HG03064 (cell line): Measurements from ENCODE around the gene RAB43.

ENCODE experiments used
- ATAC-seq: cut with Tn5 transposase; IDR thresholded peaks from one replicate; pipeline ENCODE4 v1.9.1; 2021; ENCODE audit warnings: low read depth; ENCODE audit not compliant: unreplicated experiment

Gene RAB43

DNA sequence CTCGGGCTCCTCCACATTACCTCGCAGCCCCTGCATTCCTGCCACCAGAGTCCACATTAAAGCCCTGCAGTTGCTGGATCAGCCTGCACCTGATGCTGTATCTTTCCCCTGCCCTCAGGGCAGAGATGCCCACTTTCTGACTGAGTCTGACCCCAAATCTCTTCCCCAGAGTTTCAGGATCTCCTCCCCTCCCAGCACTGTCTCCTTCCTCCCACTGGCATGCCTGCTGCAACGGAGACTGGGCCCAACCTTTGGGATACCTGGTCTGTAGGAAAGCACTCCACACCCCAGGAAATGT is 81.6 kb downstream of the RAB43 start:
- no peak for ATAC-seq

DNA sequence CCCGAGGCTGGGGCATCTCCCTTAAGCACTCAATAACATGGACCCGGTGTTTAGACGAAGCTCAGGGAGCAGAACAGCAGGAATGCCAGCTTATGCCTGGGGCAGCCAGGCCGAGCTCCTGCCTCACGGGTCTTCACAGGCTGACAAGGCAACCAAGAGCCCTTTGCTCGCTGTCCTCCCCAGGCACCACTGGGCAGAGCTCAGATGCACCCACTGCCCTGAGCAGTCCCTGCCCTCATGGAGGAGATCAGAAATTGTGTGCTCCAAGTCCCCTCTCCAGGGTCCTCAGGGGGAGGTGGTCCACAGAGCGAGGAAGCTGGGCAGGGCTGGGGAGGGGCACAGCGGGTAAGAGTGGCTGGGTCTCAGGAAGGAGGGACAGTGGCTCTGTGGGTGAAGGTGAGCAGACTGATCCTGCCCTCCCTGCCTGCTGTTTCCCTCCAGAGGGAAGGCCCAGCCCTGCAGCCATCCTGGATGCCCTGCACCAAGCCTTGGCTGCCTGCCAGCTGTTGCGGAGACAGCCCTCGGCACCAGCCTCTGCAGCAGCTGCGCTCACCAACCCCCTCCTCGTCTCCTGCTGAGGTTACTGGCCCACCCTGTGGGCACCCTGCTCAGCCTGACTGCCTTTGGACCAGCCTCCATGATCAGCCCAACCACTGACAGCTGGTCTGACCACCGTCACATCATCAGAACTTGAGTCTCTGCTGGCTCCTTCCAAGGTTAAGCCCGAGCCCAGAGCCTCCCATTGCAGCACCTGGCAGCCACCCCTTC is 82.1 kb downstream of the RAB43 start:
- ATAC-seq, result no peak

DNA sequence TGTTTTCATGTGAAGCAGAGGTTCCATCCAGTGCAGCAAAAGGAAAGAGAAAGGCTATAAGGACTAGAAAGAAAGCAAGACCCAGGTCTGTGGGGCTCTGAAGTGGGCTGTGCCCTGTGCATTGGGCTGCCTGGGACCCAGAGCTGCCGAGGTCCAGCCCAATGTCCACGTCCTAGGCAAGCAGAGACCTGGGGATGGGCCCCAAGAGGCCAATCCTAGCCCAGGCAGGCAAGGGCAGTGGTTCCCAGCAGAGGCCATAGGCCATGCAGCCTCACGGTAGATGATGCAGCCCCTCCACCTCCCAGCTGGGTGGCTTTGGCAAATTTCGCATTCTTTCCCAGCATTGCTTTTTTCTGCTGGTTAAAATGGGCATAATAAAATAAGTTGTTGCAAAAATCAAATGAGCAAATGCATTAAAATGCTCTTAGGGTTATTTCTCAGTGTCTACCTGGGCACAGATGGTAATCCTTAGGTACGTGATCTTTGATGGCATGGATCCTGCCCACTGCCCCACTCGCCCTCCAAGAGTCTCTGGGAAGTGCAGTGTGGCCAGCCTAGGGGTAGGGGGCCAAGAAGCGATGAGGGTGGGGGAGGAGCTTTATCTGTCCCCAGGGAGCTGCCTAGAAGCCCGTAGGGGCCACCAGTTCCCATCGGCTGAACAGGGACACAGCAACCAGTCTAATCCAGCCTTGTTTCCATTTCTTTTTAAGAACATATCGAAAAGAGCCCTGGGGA is 83.3 kb downstream of the RAB43 start:
- ATAC-seq, result no peak
